ENCODE results near the gene UQCC2.

GRCh38 chr6:33651403-33651802 lies 60.1 kb downstream of the UQCC2 start:
- TF ChIP-seq CTCF (IDR thresholded peaks at IDR 0.05) (no peak), POLR2A (IDR thresholded peaks at IDR 0.05) (no peak)
